ENCODE measurements around the gene SLC35G1. TPM values are rescaled to one million over a fixed set of nuclear protein-coding genes. Genes with fewer than 3 reads are reported as not detected.

The SLC35G1 gene
- total RNA-seq, 1 experiment from 2014 or later = 3.6 TPM

- H3K27me3 Mint-ChIP-seq (ENCODE audit: unreplicated experiment) = peaks cover 57% of the 10 kb centered on the region
- intact Hi-C loops (cut with micrococcal nuclease; ENCODE audit: unreplicated experiment) = no loop called here
- no peaks in the 10 kb centered on the region for H3K4me1 Mint-ChIP-seq (ENCODE audit: low read depth, unreplicated experiment)
- CTCF ChIA-PET = interaction anchor here (1.0 kb wide), 1 partner anchor 597 kb away, joined by 3 read pairs; no protein-coding TSS in a partner anchor
- no TSS peak for BruUV-seq (replicated peaks)
- no peak overlapping the region for H3K4me3 Mint-ChIP-seq (ENCODE audit: low read depth, unreplicated experiment)
- DNase-seq = no peak
- H3K27ac Mint-ChIP-seq (ENCODE audit: unreplicated experiment) = no peak overlapping the region
- H3K9me3 Mint-ChIP-seq (ENCODE audit: low read depth, unreplicated experiment) = no peaks in the 10 kb centered on the region
- no peak for TF ChIP-seq CTCF (IDR thresholded peaks at IDR 0.05; ENCODE audit: unreplicated experiment)
- no peaks in the 10 kb centered on the region for H3K36me3 Mint-ChIP-seq (ENCODE audit: insufficient read depth, unreplicated experiment)
Observed at GRCh38 chr10:93867525-93867924, 26.3 kb upstream of the SLC35G1 start.

- intact Hi-C loops (cut with micrococcal nuclease; ENCODE audit: unreplicated experiment) = no loop called here
- no TSS peak for BruUV-seq (replicated peaks)
- no peak overlapping the region for H3K27ac Mint-ChIP-seq (ENCODE audit: unreplicated experiment)
- H3K4me1 Mint-ChIP-seq (ENCODE audit: low read depth, unreplicated experiment) = no peaks in the 10 kb centered on the region
- no peak for TF ChIP-seq CTCF (IDR thresholded peaks at IDR 0.05; ENCODE audit: unreplicated experiment)
- DNase-seq = no peak
- no peaks in the 10 kb centered on the region for H3K36me3 Mint-ChIP-seq (ENCODE audit: insufficient read depth, unreplicated experiment)
- H3K9me3 Mint-ChIP-seq (ENCODE audit: low read depth, unreplicated experiment) = no peaks in the 10 kb centered on the region
- CTCF ChIA-PET = no interaction called here
- peaks cover 38% of the 10 kb centered on the region for H3K27me3 Mint-ChIP-seq (ENCODE audit: unreplicated experiment)
- H3K4me3 Mint-ChIP-seq (ENCODE audit: low read depth, unreplicated experiment) = no peak overlapping the region
Observed at GRCh38 chr10:93871671-93872204, 22.0 kb upstream of the SLC35G1 start.

- no peak for DNase-seq
- Mint-ChIP-seq H3K4me3 (ENCODE audit: low read depth, unreplicated experiment) (no peak overlapping the region), H3K27me3 (ENCODE audit: unreplicated experiment) (peaks cover 32% of the 10 kb centered on the region), H3K27ac (ENCODE audit: unreplicated experiment) (no peak overlapping the region), H3K9me3 (ENCODE audit: low read depth, unreplicated experiment) (no peaks in the 10 kb centered on the region), H3K36me3 (ENCODE audit: insufficient read depth, unreplicated experiment) (no peaks in the 10 kb centered on the region), H3K4me1 (ENCODE audit: low read depth, unreplicated experiment) (no peaks in the 10 kb centered on the region)
- intact Hi-C loops (cut with micrococcal nuclease; ENCODE audit: unreplicated experiment) = no loop called here
- no TSS peak for BruUV-seq (replicated peaks)
- CTCF ChIA-PET = no interaction called here
- TF ChIP-seq CTCF (IDR thresholded peaks at IDR 0.05; ENCODE audit: unreplicated experiment) = no peak
Observed at GRCh38 chr10:93872375-93873158, 21.2 kb upstream of the SLC35G1 start.

GRCh38 chr10:93873420-93874115, 20.2 kb upstream of the SLC35G1 start:
- no peaks in the 10 kb centered on the region for H3K4me1 Mint-ChIP-seq (ENCODE audit: low read depth, unreplicated experiment)
- DNase-seq = no peak
- BruUV-seq (replicated peaks) = no TSS peak
- no peaks in the 10 kb centered on the region for H3K9me3 Mint-ChIP-seq (ENCODE audit: low read depth, unreplicated experiment)
- no peak overlapping the region for H3K27ac Mint-ChIP-seq (ENCODE audit: unreplicated experiment)
- H3K36me3 Mint-ChIP-seq (ENCODE audit: insufficient read depth, unreplicated experiment) = no peaks in the 10 kb centered on the region
- intact Hi-C loops (cut with micrococcal nuclease; ENCODE audit: unreplicated experiment) = no loop called here
- peaks cover 22% of the 10 kb centered on the region for H3K27me3 Mint-ChIP-seq (ENCODE audit: unreplicated experiment)
- H3K4me3 Mint-ChIP-seq (ENCODE audit: low read depth, unreplicated experiment) = no peak overlapping the region
- CTCF ChIA-PET = no interaction called here
- TF ChIP-seq CTCF (IDR thresholded peaks at IDR 0.05; ENCODE audit: unreplicated experiment) = no peak

Measured in Calu3 (cell line).